Activated CD4-positive, alpha-beta T cell treated with anti-CD3 and anti-CD28 coated beads, Interleukin-2, amount 10 ng/mL, durations not matched to agents 24 days and 14 days (primary cell): ENCODE data around the gene TNNT3. TPM values are rescaled to one million over a fixed set of nuclear protein-coding genes. Genes with fewer than 3 reads are reported as not detected.

Source experiments
- DNase-seq: peaks from one replicate; pipeline ENCODE4 v3.0.0; 2022
- H3K27ac Mint-ChIP-seq: one replicate; pipeline ENCODE4 v1.8.0; 2022; ENCODE audit warnings: mild to moderate bottlenecking, mixed read lengths
- H3K27me3 Mint-ChIP-seq: one replicate; pipeline ENCODE4 v1.8.0; 2022; ENCODE audit warnings: mixed read lengths
- H3K36me3 Mint-ChIP-seq: one replicate; pipeline ENCODE4 v1.8.0; 2022; ENCODE audit warnings: low read depth, mild to moderate bottlenecking, mixed read lengths
- H3K4me1 Mint-ChIP-seq: one replicate; pipeline ENCODE4 v1.8.0; 2021; ENCODE audit warnings: mixed read lengths
- H3K4me3 Mint-ChIP-seq: one replicate; pipeline ENCODE4 v1.8.0; 2022; ENCODE audit warnings: mild to moderate bottlenecking, moderate library complexity, mixed read lengths
- H3K9me3 Mint-ChIP-seq: one replicate; pipeline ENCODE4 v1.8.0; 2021; ENCODE audit warnings: mixed read lengths
- intact Hi-C: fragments of 100-400 bp; cut with micrococcal nuclease; formaldehyde crosslinking; loops from one replicate; pipeline ENCODE4 v1.15.1; 2023
- total RNA-seq: library from RNA; stranded (reverse); gene quantifications from 2 replicates; pipeline ENCODE4 v1.2.3, GENCODE V29; 2022

Gene TNNT3
- total RNA-seq, 1 donor from 2014 or later: 1.2 TPM

DNA sequence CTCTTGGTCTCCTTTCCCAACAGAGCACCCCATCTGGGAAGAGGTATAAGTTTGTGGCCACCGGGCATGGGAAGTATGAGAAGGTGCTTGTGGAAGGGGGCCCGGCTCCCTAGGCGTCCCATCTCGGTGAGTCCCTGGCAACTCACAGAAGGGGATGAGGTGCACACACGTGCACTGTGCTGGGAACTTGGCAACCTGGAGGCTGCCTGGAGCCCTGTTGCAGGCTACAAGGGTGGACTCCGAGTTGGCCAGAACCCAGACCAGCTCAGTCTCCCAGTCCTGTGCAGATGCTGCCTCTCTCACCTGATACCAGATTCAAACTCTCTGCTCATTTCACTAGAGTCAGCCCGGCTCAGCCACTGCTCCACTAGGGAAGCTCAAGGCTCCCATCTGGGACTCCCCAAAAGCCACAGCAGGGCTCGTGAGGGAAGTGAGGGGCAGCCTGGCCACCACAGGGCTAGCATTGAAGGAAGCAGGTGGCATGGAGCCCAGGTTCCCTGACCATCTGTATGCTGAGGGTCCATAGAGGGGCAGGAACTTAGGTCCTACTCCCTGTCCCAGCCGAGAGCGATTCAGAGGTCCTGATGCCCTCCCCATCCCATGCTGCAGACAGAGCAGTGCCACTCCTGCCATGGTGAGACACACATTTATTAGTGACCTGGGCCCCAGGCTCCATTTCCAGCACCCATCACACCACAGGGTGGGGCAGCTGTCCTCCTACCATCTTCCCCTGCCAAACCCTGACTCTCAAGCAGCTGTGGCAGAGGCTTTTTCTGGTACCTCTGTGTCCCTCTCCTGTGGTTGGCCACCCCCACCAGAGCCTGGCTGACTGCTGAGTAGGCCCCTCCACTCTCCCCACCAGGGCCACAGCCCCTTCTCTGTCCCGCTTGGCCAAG, 31.8 kb upstream of the TNNT3 start:
- H3K9me3 Mint-ChIP-seq: peaks cover 4% of the 10 kb centered on the region
- H3K36me3 Mint-ChIP-seq: peaks cover 24% of the 10 kb centered on the region
- H3K4me3 Mint-ChIP-seq: peak overlapping the region; percentile 6
- H3K4me1 Mint-ChIP-seq: peaks cover 21% of the 10 kb centered on the region
- peak overlapping the region; percentile 84 for H3K27ac Mint-ChIP-seq
- no peak for DNase-seq
- intact Hi-C loops: loop anchor here (2.0 kb wide), 2 partner anchors 35 to 51 kb away; partner anchors contain the start of gene LSP1
- H3K27me3 Mint-ChIP-seq: no peaks in the 10 kb centered on the region

DNA sequence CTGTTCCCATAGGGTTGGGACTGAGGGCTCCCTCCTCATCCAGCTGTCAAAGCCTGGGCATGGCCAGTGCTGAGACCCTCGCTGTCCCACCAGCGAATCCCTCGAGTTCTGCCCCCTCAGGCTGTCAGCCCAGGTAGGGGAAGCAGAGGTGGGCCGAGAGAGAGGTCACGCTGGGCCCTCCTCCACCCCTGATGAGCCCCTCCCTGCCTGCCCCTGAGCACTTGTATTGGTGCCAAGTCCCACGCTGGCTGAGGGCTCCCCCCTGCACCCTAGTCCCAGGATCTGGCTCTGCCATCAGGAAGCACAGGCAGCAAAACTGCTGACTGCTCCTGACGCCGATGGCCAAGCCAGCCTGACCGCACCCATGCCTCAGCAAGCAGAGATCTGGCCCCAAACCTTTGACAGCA, 31.2 kb upstream of the TNNT3 start:
- no peak for DNase-seq
- Mint-ChIP-seq H3K4me3 (peak overlapping the region; percentile 70), H3K27me3 (no peaks in the 10 kb centered on the region), H3K4me1 (peaks cover 23% of the 10 kb centered on the region), H3K27ac (peak overlapping the region; percentile 84), H3K9me3 (peaks cover 11% of the 10 kb centered on the region), H3K36me3 (peaks cover 26% of the 10 kb centered on the region)
- intact Hi-C loops: loop anchor here (2.0 kb wide), 2 partner anchors 36 to 52 kb away; partner anchors contain the start of gene LSP1

DNA sequence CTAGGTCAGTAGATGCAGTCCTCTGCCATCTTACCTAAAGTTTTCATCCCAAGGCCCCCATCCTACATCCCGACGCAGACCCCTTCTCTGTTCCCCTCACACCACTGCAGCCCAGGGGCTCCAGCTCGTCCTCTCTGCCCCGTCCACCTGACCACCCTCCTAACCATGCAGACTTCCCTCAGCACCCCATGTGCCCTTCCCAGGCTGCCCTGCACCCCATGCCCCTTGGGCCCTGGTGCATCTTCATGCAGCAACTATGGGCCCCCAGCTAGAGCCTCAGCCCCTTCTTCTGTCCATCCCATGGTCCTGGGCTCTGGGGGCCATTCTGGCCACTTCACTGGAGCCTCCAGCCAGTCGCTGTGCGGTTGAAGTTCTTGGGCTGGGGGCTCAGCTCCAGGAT, 30.7 kb upstream of the TNNT3 start:
- peaks cover 15% of the 10 kb centered on the region for H3K9me3 Mint-ChIP-seq
- H3K27ac Mint-ChIP-seq: peak overlapping the region; percentile 84
- no peak for DNase-seq
- intact Hi-C loops: loop anchor here (2.0 kb wide), 2 partner anchors 36 to 52 kb away; partner anchors contain the start of gene LSP1
- peaks cover 30% of the 10 kb centered on the region for H3K36me3 Mint-ChIP-seq
- peaks cover 28% of the 10 kb centered on the region for H3K4me1 Mint-ChIP-seq
- H3K4me3 Mint-ChIP-seq: peak overlapping the region; percentile 70
- H3K27me3 Mint-ChIP-seq: no peaks in the 10 kb centered on the region

GRCh38 chr11:1889224-1889930, 30.1 kb upstream of the TNNT3 start:
- H3K4me1 Mint-ChIP-seq: peaks cover 28% of the 10 kb centered on the region
- H3K4me3 Mint-ChIP-seq: peak overlapping the region; percentile 70
- H3K27ac Mint-ChIP-seq: peak overlapping the region; percentile 84
- H3K9me3 Mint-ChIP-seq: peaks cover 15% of the 10 kb centered on the region
- peak; percentile 91 for DNase-seq
- H3K27me3 Mint-ChIP-seq: no peaks in the 10 kb centered on the region
- intact Hi-C loops: loop anchor here (2.0 kb wide), 2 partner anchors 37 to 53 kb away; partner anchors contain the start of gene LSP1
- peaks cover 30% of the 10 kb centered on the region for H3K36me3 Mint-ChIP-seq

- H3K27me3 Mint-ChIP-seq: no peaks in the 10 kb centered on the region
- intact Hi-C loops: loop anchor here (2.0 kb wide), 2 partner anchors 37 to 53 kb away; partner anchors contain the start of gene LSP1
- DNase-seq: peak; percentile 59
- peaks cover 30% of the 10 kb centered on the region for H3K36me3 Mint-ChIP-seq
- H3K9me3 Mint-ChIP-seq: peaks cover 15% of the 10 kb centered on the region
- H3K4me1 Mint-ChIP-seq: peaks cover 28% of the 10 kb centered on the region
- peak overlapping the region; percentile 78 for H3K27ac Mint-ChIP-seq
- peak overlapping the region; percentile 70 for H3K4me3 Mint-ChIP-seq
Measured at GRCh38 chr11:1889941-1890855, 29.3 kb upstream of the TNNT3 start.

- peak overlapping the region; percentile 70 for H3K4me3 Mint-ChIP-seq
- peaks cover 30% of the 10 kb centered on the region for H3K36me3 Mint-ChIP-seq
- peaks cover 28% of the 10 kb centered on the region for H3K4me1 Mint-ChIP-seq
- no peak overlapping the region for H3K27ac Mint-ChIP-seq
- H3K27me3 Mint-ChIP-seq: peaks cover 2% of the 10 kb centered on the region
- peaks cover 15% of the 10 kb centered on the region for H3K9me3 Mint-ChIP-seq
- intact Hi-C loops: no loop called here
- peak; percentile 57 for DNase-seq
Measured at GRCh38 chr11:1890856-1891830, 28.4 kb upstream of the TNNT3 start.

DNA sequence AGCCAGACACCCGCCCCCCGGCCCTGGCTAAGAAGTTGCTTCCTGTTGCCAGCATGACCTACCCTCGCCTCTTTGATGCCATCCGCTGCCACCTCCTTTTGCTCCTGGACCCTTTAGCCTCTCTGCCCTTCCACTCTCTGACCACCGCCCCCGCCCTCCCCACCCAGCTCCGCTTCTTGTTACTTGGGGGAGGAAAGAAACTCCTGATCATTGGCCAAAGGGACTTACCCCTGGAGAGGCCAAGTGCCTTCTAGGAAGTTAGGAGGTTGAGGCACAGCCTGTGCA, 27.7 kb upstream of the TNNT3 start, which contains the start of gene PRR33:
Gene PRR33 (minus strand): TSS at position 65 of the 285 bp plus-strand sequence. CDS start 1,311 bp downstream, outside the sequence.
- peaks cover 28% of the 10 kb centered on the region for H3K4me1 Mint-ChIP-seq
- H3K4me3 Mint-ChIP-seq: peak within 1 kb of the TSS; percentile 70
- intact Hi-C loops: no loop called here
- peaks cover 8% of the 10 kb centered on the region for H3K27me3 Mint-ChIP-seq
- H3K36me3 Mint-ChIP-seq: peaks cover 30% of the 10 kb centered on the region
- H3K27ac Mint-ChIP-seq: peak within 1 kb of the TSS; percentile 20
- no peak for DNase-seq
- peaks cover 15% of the 10 kb centered on the region for H3K9me3 Mint-ChIP-seq

GRCh38 chr11:1892116-1892515, 27.4 kb upstream of the TNNT3 start:
- no peak for DNase-seq
- no peak overlapping the region for H3K27ac Mint-ChIP-seq
- H3K36me3 Mint-ChIP-seq: peaks cover 27% of the 10 kb centered on the region
- H3K9me3 Mint-ChIP-seq: peaks cover 15% of the 10 kb centered on the region
- intact Hi-C loops: no loop called here
- no peak overlapping the region for H3K4me3 Mint-ChIP-seq
- H3K4me1 Mint-ChIP-seq: peaks cover 27% of the 10 kb centered on the region
- H3K27me3 Mint-ChIP-seq: peaks cover 12% of the 10 kb centered on the region

DNA sequence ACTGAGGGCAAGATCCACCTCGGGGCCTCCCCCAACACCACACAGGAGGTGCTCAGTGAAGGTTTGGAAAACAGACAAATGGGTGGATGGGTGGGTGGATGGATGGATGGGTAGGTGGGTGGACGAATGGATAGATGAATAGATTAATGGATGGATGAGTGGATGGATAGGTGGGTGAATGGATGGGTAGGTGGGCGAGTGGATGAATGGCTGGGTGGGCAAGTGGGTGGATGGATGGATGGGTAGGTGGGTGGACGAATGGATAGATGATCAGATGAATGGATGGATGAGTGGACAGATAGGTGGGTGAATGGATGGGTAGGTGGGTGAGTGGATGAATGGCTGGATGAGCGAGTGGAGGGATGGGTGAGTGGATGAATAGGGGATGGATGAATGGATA, 26.9 kb upstream of the TNNT3 start:
- Mint-ChIP-seq H3K9me3 (peaks cover 15% of the 10 kb centered on the region), H3K27me3 (peaks cover 15% of the 10 kb centered on the region), H3K36me3 (peaks cover 24% of the 10 kb centered on the region), H3K4me1 (peaks cover 27% of the 10 kb centered on the region), H3K27ac (peak overlapping the region; percentile 20), H3K4me3 (no peak overlapping the region)
- DNase-seq: no peak
- intact Hi-C loops: no loop called here

DNA sequence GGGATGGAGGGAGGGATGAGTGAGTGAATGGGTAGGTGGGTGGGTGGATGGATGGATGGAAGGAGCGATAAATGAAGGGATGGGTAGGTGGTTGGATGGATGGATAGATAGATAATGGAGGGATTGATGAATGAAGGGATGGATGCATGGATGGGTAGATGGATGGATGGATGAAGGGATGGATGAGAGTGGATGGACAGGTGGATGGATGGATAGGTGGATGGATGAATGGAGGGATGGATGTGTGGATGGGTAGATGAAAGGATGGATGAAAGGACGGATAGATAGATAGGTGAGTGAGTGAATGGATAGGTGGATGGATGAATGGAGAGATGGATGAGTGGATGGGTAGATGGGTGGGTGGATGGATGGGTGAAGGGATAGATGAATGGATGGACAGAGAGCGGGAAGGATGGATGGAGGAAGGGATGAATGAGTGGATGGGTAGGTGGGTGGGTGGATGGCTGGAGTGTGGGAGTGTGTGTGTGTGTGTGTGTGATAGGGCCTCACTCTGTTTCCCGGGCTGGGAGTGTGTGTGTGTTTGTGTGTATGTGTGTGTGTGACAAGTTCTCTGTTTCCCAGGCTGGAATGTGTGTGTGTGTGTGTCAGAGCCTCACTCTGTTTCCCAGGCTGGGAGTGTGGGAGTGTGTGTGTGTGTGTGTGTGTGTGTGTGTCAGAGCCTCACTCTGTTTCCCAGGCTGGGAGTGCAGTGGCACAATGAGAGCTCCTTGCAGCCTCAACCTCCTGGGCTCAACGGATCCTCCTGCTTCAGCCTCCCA, 25.7 kb upstream of the TNNT3 start:
- peaks cover 16% of the 10 kb centered on the region for H3K36me3 Mint-ChIP-seq
- intact Hi-C loops: loop anchor here (1.0 kb wide), 1 partner anchor 46 kb away; no protein-coding TSS in a partner anchor
- DNase-seq: no peak
- H3K9me3 Mint-ChIP-seq: peaks cover 15% of the 10 kb centered on the region
- H3K4me3 Mint-ChIP-seq: no peak overlapping the region
- peak overlapping the region; percentile 69 for H3K27ac Mint-ChIP-seq
- H3K27me3 Mint-ChIP-seq: peaks cover 20% of the 10 kb centered on the region
- peaks cover 15% of the 10 kb centered on the region for H3K4me1 Mint-ChIP-seq

GRCh38 chr11:1894759-1895158, 24.7 kb upstream of the TNNT3 start:
- peaks cover 12% of the 10 kb centered on the region for H3K4me1 Mint-ChIP-seq
- H3K27ac Mint-ChIP-seq: no peak overlapping the region
- no peak for DNase-seq
- intact Hi-C loops: loop anchor here (1.0 kb wide), 1 partner anchor 45 kb away; no protein-coding TSS in a partner anchor
- no peak overlapping the region for H3K4me3 Mint-ChIP-seq
- peaks cover 15% of the 10 kb centered on the region for H3K9me3 Mint-ChIP-seq
- H3K36me3 Mint-ChIP-seq: peaks cover 12% of the 10 kb centered on the region
- H3K27me3 Mint-ChIP-seq: peaks cover 27% of the 10 kb centered on the region

DNA sequence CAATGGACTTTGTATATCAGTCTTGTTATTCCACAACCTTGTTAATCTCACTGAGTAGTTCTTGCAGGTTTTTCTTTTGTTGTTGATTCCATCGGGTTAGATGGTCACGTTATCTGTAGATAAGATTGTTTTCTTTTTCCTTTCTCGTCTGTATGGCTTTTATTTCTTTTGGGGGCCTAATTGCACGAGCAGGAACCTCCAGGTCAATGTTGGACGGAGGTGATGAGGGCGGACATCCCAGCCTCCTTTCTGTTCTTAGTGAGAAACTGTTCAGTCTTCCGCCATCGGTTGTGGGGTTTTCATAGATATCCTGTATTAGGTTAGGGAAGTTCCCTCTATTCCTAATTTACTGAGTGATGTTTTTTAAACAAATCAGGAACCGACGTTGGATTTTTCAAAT, 23.0 kb upstream of the TNNT3 start:
- Mint-ChIP-seq H3K27me3 (peaks cover 33% of the 10 kb centered on the region), H3K4me1 (peaks cover 10% of the 10 kb centered on the region), H3K36me3 (peaks cover 12% of the 10 kb centered on the region), H3K4me3 (no peak overlapping the region), H3K27ac (no peak overlapping the region), H3K9me3 (peaks cover 15% of the 10 kb centered on the region)
- DNase-seq: no peak
- intact Hi-C loops: no loop called here
